DND-41 (cell line): Measurements from ENCODE around the gene PAFAH1B1.
"Not testable (repeated sequence)": the region's sequence is repeated elsewhere in the genome, so short reads cannot be mapped to it uniquely, and the experiment has no call there.

Source experiments
- ATAC-seq: fragments of 200-7000 bp; cut with Tn5 transposase; 3 replicates; pipeline ENCODE4 v1.9.1; 2021; ENCODE audit warnings: low read depth; ENCODE audit not compliant: insufficient read depth
- DNase-seq: peaks from one replicate; pipeline ENCODE4 v3.0.0-alpha.2; 2020
- H2AFZ ChIP-seq: 2 replicates; pipeline ENCODE4 v1.6.0; 2012; ENCODE audit warnings: low read depth, low read length
- H3K27ac ChIP-seq: 2 replicates; pipeline ENCODE4 v1.5.1; 2012; ENCODE audit warnings: low read length, inconsistent platforms
- H3K27me3 ChIP-seq: fragments of 200-600 bp; sonication (generic); 2 replicates; pipeline ENCODE4 v1.6.0; 2012; ENCODE audit warnings: low read length, mild to moderate bottlenecking, inconsistent platforms; ENCODE audit not compliant: insufficient read depth, poor library complexity
- H3K36me3 ChIP-seq: 2 replicates; pipeline ENCODE4 v1.5.1; 2012; ENCODE audit warnings: low read length, inconsistent platforms; ENCODE audit not compliant: insufficient read depth
- H3K4me1 ChIP-seq: 2 replicates; pipeline ENCODE4 v1.5.1; 2012; ENCODE audit warnings: mild to moderate bottlenecking, low read length; ENCODE audit not compliant: insufficient read depth
- H3K4me2 ChIP-seq: 2 replicates; pipeline ENCODE4 v1.6.0; 2012; ENCODE audit warnings: mild to moderate bottlenecking, moderate library complexity, low read length, inconsistent platforms; ENCODE audit not compliant: insufficient read depth
- H3K4me3 ChIP-seq, 2 experiments: fragments of 200-600 bp in 1 of 2; shearing (Covaris generic) in 1 of 2; 2 replicates each; pipeline ENCODE4 v1.5.1; 2012 to 2016; ENCODE audit warnings: inconsistent platforms in 2 of 2, low read length in 2 of 2, mild to moderate bottlenecking in 2 of 2, low read depth in 1 of 2, moderate library complexity in 1 of 2
- H3K79me2 ChIP-seq: 2 replicates; pipeline ENCODE4 v1.6.0; 2012; ENCODE audit warnings: low read length, inconsistent platforms; ENCODE audit not compliant: insufficient read depth
- H3K9ac ChIP-seq: 2 replicates; pipeline ENCODE4 v1.6.0; 2012; ENCODE audit warnings: low read depth, mild to moderate bottlenecking, inconsistent platforms, low read length, moderate library complexity
- H3K9me3 ChIP-seq: 2 replicates; pipeline ENCODE4 v1.5.1; 2012; ENCODE audit warnings: low read length, moderate library complexity, mild to moderate bottlenecking, inconsistent platforms; ENCODE audit not compliant: insufficient read depth, severe bottlenecking
- H4K20me1 ChIP-seq: 2 replicates; pipeline ENCODE4 v1.6.0; 2012; ENCODE audit warnings: low read length; ENCODE audit not compliant: insufficient read depth
- EZH2 ChIP-seq: IDR thresholded peaks from 3 replicates; pipeline ENCODE4 v1.6.1; 2012; ENCODE audit warnings: borderline replicate concordance, low read depth, mild to moderate bottlenecking, moderate library complexity, low read length, inconsistent platforms; ENCODE audit not compliant: severe bottlenecking
- TF ChIP-seq, protein P1 (sequence below): IDR thresholded peaks from 2 replicates; pipeline ENCODE4 v1.5.1; 2012; ENCODE audit warnings: borderline replicate concordance, low read length, moderate library complexity, mild to moderate bottlenecking; ENCODE audit not compliant: poor library complexity, severe bottlenecking; ENCODE audit errors: extremely low read depth

Gene PAFAH1B1

DNA sequence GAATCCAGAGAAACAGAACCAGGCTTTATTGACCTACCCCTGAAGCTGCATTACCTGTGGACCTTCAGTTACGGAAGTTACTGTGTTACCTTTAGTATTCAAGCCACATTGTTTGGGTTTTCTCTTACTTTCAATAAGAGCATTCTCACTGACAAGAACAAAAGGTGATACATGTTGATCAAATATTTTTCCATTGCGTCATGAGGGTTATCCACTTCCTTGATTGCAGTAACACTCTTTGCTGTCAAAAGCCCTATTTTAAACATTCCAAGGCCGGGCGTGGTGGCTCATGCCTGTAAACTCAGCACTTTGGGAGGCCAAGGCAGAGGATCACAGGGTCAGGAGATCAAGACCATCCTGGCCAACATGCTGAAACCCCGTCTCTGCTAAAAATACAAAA lies 28.6 kb upstream of the PAFAH1B1 start:
- H4K20me1 ChIP-seq: no peaks in the 10 kb centered on the region
- H3K4me2 ChIP-seq: no peak overlapping the region
- no peak overlapping the region for H3K27ac ChIP-seq
- H3K9me3 ChIP-seq: no peaks in the 10 kb centered on the region
- no peak for DNase-seq
- no peaks in the 10 kb centered on the region for H3K36me3 ChIP-seq
- no peak for TF ChIP-seq EZH2
- TF ChIP-seq, protein P1, sequence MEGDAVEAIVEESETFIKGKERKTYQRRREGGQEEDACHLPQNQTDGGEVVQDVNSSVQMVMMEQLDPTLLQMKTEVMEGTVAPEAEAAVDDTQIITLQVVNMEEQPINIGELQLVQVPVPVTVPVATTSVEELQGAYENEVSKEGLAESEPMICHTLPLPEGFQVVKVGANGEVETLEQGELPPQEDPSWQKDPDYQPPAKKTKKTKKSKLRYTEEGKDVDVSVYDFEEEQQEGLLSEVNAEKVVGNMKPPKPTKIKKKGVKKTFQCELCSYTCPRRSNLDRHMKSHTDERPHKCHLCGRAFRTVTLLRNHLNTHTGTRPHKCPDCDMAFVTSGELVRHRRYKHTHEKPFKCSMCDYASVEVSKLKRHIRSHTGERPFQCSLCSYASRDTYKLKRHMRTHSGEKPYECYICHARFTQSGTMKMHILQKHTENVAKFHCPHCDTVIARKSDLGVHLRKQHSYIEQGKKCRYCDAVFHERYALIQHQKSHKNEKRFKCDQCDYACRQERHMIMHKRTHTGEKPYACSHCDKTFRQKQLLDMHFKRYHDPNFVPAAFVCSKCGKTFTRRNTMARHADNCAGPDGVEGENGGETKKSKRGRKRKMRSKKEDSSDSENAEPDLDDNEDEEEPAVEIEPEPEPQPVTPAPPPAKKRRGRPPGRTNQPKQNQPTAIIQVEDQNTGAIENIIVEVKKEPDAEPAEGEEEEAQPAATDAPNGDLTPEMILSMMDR: no peak
- no peaks in the 10 kb centered on the region for H3K27me3 ChIP-seq
- H3K4me1 ChIP-seq: no peaks in the 10 kb centered on the region
- H3K4me3 ChIP-seq: no peak overlapping the region
- no peak overlapping the region for H2AFZ ChIP-seq
- no peak for ATAC-seq
- no peaks in the 10 kb centered on the region for H3K79me2 ChIP-seq
- no peak overlapping the region for H3K9ac ChIP-seq

DNA sequence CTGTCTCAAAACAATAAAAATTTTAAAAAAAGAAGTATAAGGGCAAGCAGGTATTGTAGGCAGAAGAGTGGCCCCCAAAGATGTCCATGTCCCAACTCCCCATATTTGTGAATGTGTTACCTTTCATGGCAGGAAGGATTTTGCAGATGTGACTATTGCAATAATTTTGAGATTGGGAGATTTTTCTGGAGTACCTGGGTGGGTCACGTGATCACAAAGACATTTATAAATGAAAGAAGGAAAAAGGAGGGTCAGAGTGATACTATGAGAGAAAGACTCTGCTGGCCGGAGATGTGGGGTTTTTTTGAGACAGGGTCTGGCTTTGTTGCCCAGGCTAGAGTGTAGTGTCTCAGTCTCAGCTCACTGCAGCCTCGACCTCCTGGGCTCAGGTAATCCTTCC lies 27.4 kb upstream of the PAFAH1B1 start:
- ATAC-seq: no peak
- Histone ChIP-seq H3K9me3 (no peaks in the 10 kb centered on the region), H3K4me1 (no peaks in the 10 kb centered on the region)

GRCh38 chr17:2571523-2572303 lies 21.7 kb upstream of the PAFAH1B1 start:
- H3K27me3 ChIP-seq: no peaks in the 10 kb centered on the region
- no peaks in the 10 kb centered on the region for H4K20me1 ChIP-seq
- H3K4me1 ChIP-seq: no peaks in the 10 kb centered on the region
- H3K9ac ChIP-seq: no peak overlapping the region
- no peak overlapping the region; the same call in 1 of the 2 replicates for H2AFZ ChIP-seq
- DNase-seq (no peak), ATAC-seq (no peak)
- H3K36me3 ChIP-seq: no peaks in the 10 kb centered on the region
- H3K4me3 ChIP-seq: no peak overlapping the region
- TF ChIP-seq, protein P1: no peak
- TF ChIP-seq EZH2: no peak
- no peak overlapping the region for H3K4me2 ChIP-seq
- no peaks in the 10 kb centered on the region for H3K79me2 ChIP-seq
- H3K27ac ChIP-seq: no peak overlapping the region
- H3K9me3 ChIP-seq: no peaks in the 10 kb centered on the region

More for the DNA sequence above, 27.4 kb upstream of the PAFAH1B1 start:
- no peak for TF ChIP-seq EZH2
- TF ChIP-seq, protein P1: no peak
- Histone ChIP-seq H3K27ac (no peak overlapping the region), H4K20me1 (no peaks in the 10 kb centered on the region), H3K9ac (no peak overlapping the region), H3K4me2 (no peak overlapping the region), H3K79me2 (no peaks in the 10 kb centered on the region), H2AFZ (no peak overlapping the region), H3K27me3 (no peaks in the 10 kb centered on the region), H3K36me3 (no peaks in the 10 kb centered on the region), H3K4me3 (no peak overlapping the region)
- DNase-seq: no peak

- H3K36me3 ChIP-seq, H3K4me1 ChIP-seq, H3K4me3 ChIP-seq, H3K9me3 ChIP-seq, ATAC-seq, H3K4me2 ChIP-seq, H3K79me2 ChIP-seq, H3K27me3 ChIP-seq, DNase-seq, H4K20me1 ChIP-seq, H3K27ac ChIP-seq, H2AFZ ChIP-seq, H3K9ac ChIP-seq: not testable (repeated sequence)
Measured at GRCh38 chr17:2572304-2572609, 21.2 kb upstream of the PAFAH1B1 start.
